K562 (cell line): Measurements from ENCODE around the gene KCNJ14. TPM values are rescaled to one million over a fixed set of nuclear protein-coding genes. Genes with fewer than 3 reads are reported as not detected.
A peak's percentile ranks its signal among the peaks of the same experiment; 100 is the strongest.

Experiments
- ATAC-seq: fragments of 200-7000 bp; cut with Tn5 transposase; 3 replicates; pipeline ENCODE4 v1.9.1; 2020; ENCODE audit warnings: moderate library complexity
- BruUV-seq: library from RNA; stranded (reverse); fragments of 400-500 nt; replicated peaks from 2 replicates; lab custom pipeline; 2021; lab: Mats Ljungman, UMichigan
- CTCF ChIA-PET: fragments of 300-600 bp; formaldehyde crosslinking; extraction: SDS; loops from one replicate; lab custom pipeline; 2021; ENCODE audit warnings: low intra/inter-chr PET ratio; lab: Yijun Ruan, JAX
- POLR2A ChIA-PET: fragments of 300-600, 350-650 bp; sonication (Branson Sonifier 250); formaldehyde crosslinking; extraction: SDS; loops from one replicate; lab custom pipeline; 2021; ENCODE audit warnings: antibody characterized with exemption, inconsistent platforms; lab: Yijun Ruan, JAX
- DNase-seq, 4 experiments: peaks; one replicate each; pipeline versions ENCODE4 v3.0.0 to v3.0.0-alpha.2; 2011 to 2018; ENCODE audit warnings: low spot score in 3 of 4, mixed read lengths in 3 of 4; ENCODE audit errors: extremely low read depth in 1 of 4
- FAIRE-seq: peaks from 2 replicates; lab custom pipeline; 2011; peaks lifted over from hg19 to GRCh38; lab: Jason Lieb, UNC
- H2AFZ ChIP-seq: 2 replicates; pipeline ENCODE4 v1.6.0; 2011; ENCODE audit warnings: low read depth, low read length, control low read depth, inconsistent platforms
- H3K27ac ChIP-seq: fragments of 200-600 bp; 3 replicates; pipeline ENCODE4 v1.8.0; 2011; ENCODE audit warnings: low read depth, mild to moderate bottlenecking, control low read depth, inconsistent platforms, low read length, moderate library complexity, mixed read lengths; ENCODE audit errors: extremely low read depth
- H3K27me3 ChIP-seq, 2 experiments: fragments of 300-600 bp in 1 of 2; 2 replicates in 1 of 2; 3 replicates in 1 of 2; pipeline versions ENCODE4 v1.6.0 to v1.8.0; 2011; ENCODE audit warnings: inconsistent platforms in 2 of 2, low read length in 2 of 2, mild to moderate bottlenecking in 1 of 2, mixed read lengths in 1 of 2, moderate library complexity in 1 of 2; ENCODE audit not compliant: control insufficient read depth in 2 of 2, insufficient read depth in 2 of 2
- H3K36me3 ChIP-seq: fragments of 300-600 bp; 3 replicates; pipeline ENCODE4 v1.8.0; 2011; ENCODE audit warnings: mild to moderate bottlenecking, low read length, inconsistent platforms; ENCODE audit not compliant: control insufficient read depth, insufficient read depth
- H3K4me1 ChIP-seq, 2 experiments: fragments of 200-600 bp in 1 of 2; replicated peaks in 1 of 2; 2 replicates in 1 of 2; 3 replicates in 1 of 2; pipeline versions ENCODE4 v1.5.1 to v1.8.0; 2011; ENCODE audit warnings: inconsistent platforms in 2 of 2, low read length in 2 of 2, mild to moderate bottlenecking in 1 of 2, mixed read lengths in 1 of 2, moderate library complexity in 1 of 2; ENCODE audit not compliant: control insufficient read depth in 2 of 2, insufficient read depth in 2 of 2
- H3K4me2 ChIP-seq: 2 replicates; pipeline ENCODE4 v1.6.1; 2011; ENCODE audit warnings: low read length, control low read depth, inconsistent platforms, mixed read lengths; ENCODE audit not compliant: insufficient read depth
- H3K4me3 ChIP-seq: fragments of 200-600 bp; sonication (generic), shearing (Covaris generic); 2 replicates; pipeline ENCODE4 v1.5.1; 2016; ENCODE audit warnings: control low read depth, inconsistent platforms
- H3K79me2 ChIP-seq: fragments of 200-600 bp; 3 replicates; pipeline ENCODE4 v1.8.0; 2011; ENCODE audit warnings: low read length, inconsistent platforms; ENCODE audit not compliant: control insufficient read depth, insufficient read depth
- H3K9ac ChIP-seq, 2 experiments: 2 replicates each; pipeline versions ENCODE4 v1.6.0 to v1.6.1; 2011; ENCODE audit warnings: low read depth in 2 of 2, low read length in 2 of 2, control low read depth in 1 of 2, inconsistent platforms in 1 of 2, mild to moderate bottlenecking in 1 of 2, mixed read lengths in 1 of 2; ENCODE audit not compliant: insufficient read depth in 1 of 2
- H3K9me1 ChIP-seq: one replicate; pipeline ENCODE4 v1.6.0; 2011; ENCODE audit warnings: inconsistent platforms, mild to moderate bottlenecking, low read length, moderate library complexity; ENCODE audit not compliant: control insufficient read depth, insufficient read depth
- H3K9me3 ChIP-seq: replicated peaks from 2 replicates; pipeline ENCODE4 v1.5.1; 2011; ENCODE audit warnings: low read depth, low read length, inconsistent platforms; ENCODE audit not compliant: control insufficient read depth, insufficient read depth
- H4K20me1 ChIP-seq: replicated peaks from 2 replicates; pipeline ENCODE4 v1.6.1; 2011; ENCODE audit warnings: low read length, inconsistent platforms, mixed read lengths; ENCODE audit not compliant: control insufficient read depth, insufficient read depth
- COPS2 ChIP-seq: fragments of 450-650 bp; conservative IDR thresholded peaks from 2 replicates; pipeline ENCODE4 v1.6.1; 2016; ENCODE audit warnings: mild to moderate bottlenecking, moderate library complexity
- ELF2 ChIP-seq: fragments of 250-450 bp; sonication (Bioruptor Pico); IDR thresholded peaks from 2 replicates; pipeline ENCODE4 v1.5.0; 2021; ENCODE audit warnings: mild to moderate bottlenecking
- ERF ChIP-seq: fragments of 450-650 bp; formaldehyde crosslinking; IDR thresholded peaks from 2 replicates; pipeline ENCODE4 v1.4.0; 2020; ENCODE audit warnings: mild to moderate bottlenecking, mixed read lengths
- GATA2 ChIP-seq: sonication (generic); formaldehyde crosslinking; IDR thresholded peaks from 2 replicates; pipeline ENCODE4 v1.4.0; 2020; ENCODE audit warnings: mild to moderate bottlenecking, missing genetic modification reagents
- HDAC1 ChIP-seq, 2 experiments: fragments of 450-650 bp; IDR thresholded peaks; 2 replicates each; pipeline ENCODE4 v1.6.1; 2016 to 2017; ENCODE audit warnings: inconsistent platforms in 1 of 2, mild to moderate bottlenecking in 1 of 2, moderate library complexity in 1 of 2
- HEY1 ChIP-seq: fragments of 250-450 bp; sonication (Bioruptor Pico); IDR thresholded peaks from 2 replicates; pipeline ENCODE4 v1.5.0; 2020; ENCODE audit warnings: mild to moderate bottlenecking, moderate library complexity, borderline replicate concordance
- HMG20A ChIP-seq: fragments of 450-650 bp; formaldehyde crosslinking; conservative IDR thresholded peaks from 2 replicates; pipeline ENCODE4 v1.4.0; 2020; ENCODE audit warnings: mild to moderate bottlenecking, mixed read lengths
- JUN ChIP-seq, 2 experiments: sonication (generic) in 1 of 2; formaldehyde crosslinking in 1 of 2; IDR thresholded peaks; 2 replicates each; pipeline versions ENCODE4 v1.6.1 to v1.8.0; 2012 to 2022; ENCODE audit warnings: borderline replicate concordance in 2 of 2, mild to moderate bottlenecking in 2 of 2, improper control_type of control experiment in 1 of 2, low read depth in 1 of 2, low read length in 1 of 2, missing genetic modification reagents in 1 of 2
- KAT8 ChIP-seq: fragments of 450-650 bp; IDR thresholded peaks from 2 replicates; pipeline ENCODE4 v1.6.1; 2016; ENCODE audit warnings: low read depth, mild to moderate bottlenecking
- KDM5B ChIP-seq: fragments of 200-600 bp; sonication (generic); IDR thresholded peaks from 2 replicates; pipeline ENCODE4 v1.6.1; 2012; ENCODE audit warnings: low read depth, mild to moderate bottlenecking, moderate library complexity, low read length, control low read depth, inconsistent platforms; ENCODE audit not compliant: insufficient replicate concordance
- MECOM ChIP-seq: fragments of 250-450 bp; sonication (Bioruptor Pico); IDR thresholded peaks from 2 replicates; pipeline ENCODE4 v1.8.0; 2022; ENCODE audit warnings: inconsistent platforms
- MYNN ChIP-seq, 2 experiments: sonication (generic); formaldehyde crosslinking in 1 of 2; IDR thresholded peaks; 2 replicates each; pipeline versions ENCODE4 v1.5.0 to v1.6.1; 2016 to 2020; ENCODE audit warnings: antibody characterized with exemption in 1 of 2, missing genetic modification reagents in 1 of 2
- NFE2 ChIP-seq: IDR thresholded peaks from 2 replicates; pipeline ENCODE4 v1.6.1; 2014; ENCODE audit warnings: antibody characterized with exemption, low read depth
- NFYB ChIP-seq: IDR thresholded peaks from 2 replicates; pipeline ENCODE4 v1.6.1; 2011; ENCODE audit warnings: mild to moderate bottlenecking, moderate library complexity; ENCODE audit not compliant: insufficient read length; ENCODE audit errors: extremely low read depth
- PCBP1 ChIP-seq: fragments of 200-400 bp; formaldehyde crosslinking; IDR thresholded peaks from 2 replicates; pipeline ENCODE4 v1.6.1; 2018; ENCODE audit warnings: mild to moderate bottlenecking, low read depth, low read length; ENCODE audit not compliant: poor library complexity, severe bottlenecking
- RBM14 ChIP-seq: fragments of 200-400 bp; formaldehyde crosslinking; IDR thresholded peaks from 2 replicates; pipeline ENCODE4 v1.6.1; 2018; ENCODE audit warnings: low read depth, mild to moderate bottlenecking, low read length, moderate library complexity, borderline replicate concordance; ENCODE audit not compliant: insufficient read depth
- SIN3A ChIP-seq, 2 experiments: fragments of 150-350 bp in 1 of 2; IDR thresholded peaks; 2 replicates each; pipeline ENCODE4 v1.6.1; 2011 to 2016; ENCODE audit warnings: borderline replicate concordance in 2 of 2, low read depth in 2 of 2, low read length in 2 of 2, mild to moderate bottlenecking in 2 of 2, moderate library complexity in 2 of 2; ENCODE audit not compliant: control insufficient read depth in 1 of 2
- SNRNP70 ChIP-seq: fragments of 200-400 bp; formaldehyde crosslinking; optimal IDR thresholded peaks from 2 replicates; pipeline ENCODE3; 2017; ENCODE audit warnings: low read depth, low read length
- STAT5B ChIP-seq: fragments of 250-450 bp; sonication (Bioruptor Pico); IDR thresholded peaks from 2 replicates; pipeline ENCODE4 v1.8.0; 2021; ENCODE audit warnings: mild to moderate bottlenecking, inconsistent platforms
- TARDBP ChIP-seq: fragments of 450-650 bp; IDR thresholded peaks from 2 replicates; pipeline ENCODE4 v1.6.1; 2016
- ZNF232 ChIP-seq: sonication (generic); formaldehyde crosslinking; IDR thresholded peaks from 2 replicates; pipeline ENCODE4 v1.8.0; 2022; ENCODE audit warnings: mild to moderate bottlenecking, missing genetic modification reagents
- WGBS: fragments of 100-300 bp; shearing (Covaris generic); methylation state at CpG from one replicate; pipeline ENCODE4 v1.1.6; 2016; ENCODE audit warnings: low coverage, mixed read lengths; ENCODE audit not compliant: insufficient coverage; ENCODE audit errors: missing lambda C conversion rate; 5-methylcytosine and 5-hydroxymethylcytosine counted together
- in situ Hi-C: fragments of 300-500 bp; cut with MboI; formaldehyde crosslinking; loops from 4 replicates; pipeline ENCODE4 v1.15.0; 2018; ENCODE audit warnings: inconsistent platforms, mixed read lengths
- intact Hi-C: fragments of 100-400 bp; cut with micrococcal nuclease; formaldehyde crosslinking; loops from 2 replicates; pipeline ENCODE4 v1.14.2; 2022
- polyA plus RNA-seq, 8 experiments: library from polyadenylated mRNA; depleted of rRNA in 4 of 8; stranded (reverse) in 5 of 8; unstranded in 3 of 8; fragments of >200 nt; fragmentation: Nextera tagmentation in 2 of 8; fragmentation: Illumina TruSeq in 1 of 8; extraction: Ambion mirVana in 2 of 8; extraction: Trizol in 1 of 8; gene quantifications; 2 replicates each; pipeline versions ENCODE4 v1.2.1 to v1.2.3, GENCODE V29; 2011 to 2014; ENCODE audit warnings: inconsistent platforms in 1 of 8, missing spikeins in 1 of 8
- total RNA-seq, 7 experiments: library from RNA; depleted of rRNA in 6 of 7; stranded (reverse); fragments of >200 nt in 6 of 7; fragmentation: Illumina TruSeq in 2 of 7; extraction: Trizol in 2 of 7; gene quantifications; 2 replicates each; pipeline versions ENCODE4 v1.2.1 to v1.2.3, GENCODE V29; 2011 to 2021; ENCODE audit warnings: low replicate concordance in 1 of 7
- TF ChIP-seq, protein P1 (sequence below): fragments of 450-650 bp; IDR thresholded peaks from 2 replicates; pipeline ENCODE4 v1.6.1; 2014; ENCODE audit warnings: low read depth, mild to moderate bottlenecking, moderate library complexity, borderline replicate concordance

Gene KCNJ14
- total and polyA plus RNA-seq, 9 of the 15 experiments (the other 6 are each of a cell fraction or from before 2014, with no cell fraction given) = 0.15 to 1.6 (median 0.49) TPM

DNA sequence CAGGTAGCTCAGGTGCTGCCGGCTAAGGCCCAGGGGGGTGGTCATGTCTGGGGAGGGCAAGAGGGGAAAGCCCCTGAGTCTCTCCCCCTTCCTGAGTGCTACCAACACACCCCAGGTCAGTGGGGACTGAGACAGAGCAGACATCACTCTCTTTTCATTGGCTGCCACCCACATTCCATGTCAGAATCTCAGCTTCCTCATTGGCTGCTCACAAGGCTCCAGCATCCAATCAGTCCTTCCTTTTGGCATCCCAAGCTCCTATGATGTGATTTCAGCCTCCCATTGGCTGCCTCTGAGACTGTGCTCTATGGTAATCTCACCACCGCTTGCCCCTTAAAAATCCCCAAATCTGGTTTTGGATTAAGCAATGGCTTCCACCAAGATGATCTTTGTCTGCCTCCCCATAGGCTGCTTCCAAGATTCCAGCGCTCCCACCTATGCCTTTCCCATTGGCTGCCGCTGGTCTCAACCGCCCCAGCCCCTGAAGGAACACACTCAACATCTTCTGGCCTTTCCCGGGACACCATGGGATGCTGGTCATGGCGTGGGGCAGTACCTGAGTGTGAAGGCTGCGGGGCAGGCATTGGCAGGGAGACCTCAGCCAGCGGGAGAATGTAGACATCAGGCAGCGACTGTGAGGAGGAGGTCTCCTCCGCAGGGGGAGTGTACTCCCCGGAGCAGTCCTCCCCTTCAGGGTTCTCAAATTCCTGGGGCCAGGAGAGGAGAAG is 54.3 kb downstream of the KCNJ14 start:
- peak; percentile 42 for FAIRE-seq
- TF ChIP-seq MYNN (IDR thresholded peaks at IDR 0.05) (no peak), MYNN (CRISPR knock-in tag; IDR thresholded peaks at IDR 0.05) (no peak), HMG20A (CRISPR knock-in tag) (no peak), ERF (CRISPR knock-in tag) (no peak), SNRNP70 (no peak), ELF2 (CRISPR knock-in tag) (no peak), TARDBP (no peak), NFE2 (no peak), SIN3A (IDR thresholded peaks at IDR 0.05; ENCODE audit: borderline replicate concordance in 2 of 2, control insufficient read depth in 1 of 2, low read depth in 2 of 2, low read length in 2 of 2) (no peak), HDAC1 (IDR thresholded peaks at IDR 0.05) (no peak), KDM5B (no peak), PCBP1 (no peak), KAT8 (no peak), STAT5B (no peak), COPS2 (no peak), JUN (IDR thresholded peaks at IDR 0.05; ENCODE audit: borderline replicate concordance, low read depth, low read length) (no peak), JUN (CRISPR knock-in tag; IDR thresholded peaks at IDR 0.05; ENCODE audit: borderline replicate concordance) (no peak), RBM14 (no peak), GATA2 (CRISPR knock-in tag) (no peak), MECOM (no peak), ZNF232 (CRISPR knock-in tag) (no peak), HEY1 (no peak), NFYB (peak; percentile 83)
- TF ChIP-seq, protein P1, sequence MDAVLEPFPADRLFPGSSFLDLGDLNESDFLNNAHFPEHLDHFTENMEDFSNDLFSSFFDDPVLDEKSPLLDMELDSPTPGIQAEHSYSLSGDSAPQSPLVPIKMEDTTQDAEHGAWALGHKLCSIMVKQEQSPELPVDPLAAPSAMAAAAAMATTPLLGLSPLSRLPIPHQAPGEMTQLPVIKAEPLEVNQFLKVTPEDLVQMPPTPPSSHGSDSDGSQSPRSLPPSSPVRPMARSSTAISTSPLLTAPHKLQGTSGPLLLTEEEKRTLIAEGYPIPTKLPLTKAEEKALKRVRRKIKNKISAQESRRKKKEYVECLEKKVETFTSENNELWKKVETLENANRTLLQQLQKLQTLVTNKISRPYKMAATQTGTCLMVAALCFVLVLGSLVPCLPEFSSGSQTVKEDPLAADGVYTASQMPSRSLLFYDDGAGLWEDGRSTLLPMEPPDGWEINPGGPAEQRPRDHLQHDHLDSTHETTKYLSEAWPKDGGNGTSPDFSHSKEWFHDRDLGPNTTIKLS = no peak

More for the DNA sequence above, 54.3 kb downstream of the KCNJ14 start:
- intact Hi-C loops = no loop called here
- Histone ChIP-seq H3K9ac (no peak overlapping the region), H3K4me3 (no peak overlapping the region), H3K9me3 (no peaks in the 10 kb centered on the region), H2AFZ (no peak overlapping the region), H3K27me3 (peaks cover 7 to 30% of the 10 kb centered on the region in 2 experiments; a peak in 3 of 5 replicates), H3K9me1 (no peaks in the 10 kb centered on the region), H3K36me3 (no peaks in the 10 kb centered on the region), H3K4me2 (no peak overlapping the region), H3K4me1 (peaks cover 0 to 36% of the 10 kb centered on the region in 2 experiments; a peak in 3 of 5 replicates), H4K20me1 (peaks cover 8% of the 10 kb centered on the region; the same call in 1 of the 2 replicates), H3K27ac (no peak overlapping the region), H3K79me2 (no peaks in the 10 kb centered on the region)
- ChIA-PET POLR2A (interaction anchor here (0.5 to 1.0 kb wide), 3 partner anchors 31 to 73 kb away, joined by 3 to 5 read pairs (median 4); no protein-coding TSS in a partner anchor), CTCF (no interaction called here)
- ATAC-seq = peak; percentile 19
- no TSS peak for BruUV-seq
- in situ Hi-C loops = loop anchor here (5.0 kb wide), 1 partner anchor 73 kb away; no protein-coding TSS in a partner anchor
- 13% methylated on average over 12 of the region's 12 CpGs for WGBS
- DNase-seq = peak in 3 of 4 experiments; percentile 34 to 76 (median 47)
